ENCODE results near the gene MOCS1.

Gene MOCS1

DNA sequence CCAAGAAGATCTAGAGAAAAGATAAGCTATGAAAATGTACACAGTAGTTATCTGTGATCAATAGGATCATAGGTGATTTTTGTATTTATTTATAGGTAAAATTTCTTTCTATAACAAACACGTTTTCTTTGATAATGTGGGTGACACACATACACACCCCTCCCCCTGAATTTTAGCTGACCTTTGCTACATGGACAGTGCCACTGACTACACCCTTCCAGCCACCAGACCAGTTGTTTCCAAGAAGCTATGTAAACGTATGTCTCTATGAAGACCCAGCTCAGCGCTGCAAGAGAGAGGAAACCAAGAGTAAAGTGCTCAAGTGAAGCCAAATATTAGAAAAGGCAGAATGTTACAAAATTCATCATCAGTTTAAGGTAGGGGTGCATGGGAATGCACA lies 16.3 kb downstream of the MOCS1 start:
- Histone ChIP-seq H3K4me1 (ENCODE audit: insufficient read depth, low read length) (peaks cover 9% of the 10 kb centered on the region), H3K36me3 (ENCODE audit: insufficient read depth, low read length) (no peaks in the 10 kb centered on the region), H3K27ac (ENCODE audit: low read length) (no peak overlapping the region), H4K20me1 (ENCODE audit: insufficient read depth, low read length) (no peaks in the 10 kb centered on the region), H3K9ac (ENCODE audit: low read depth, low read length) (no peak overlapping the region), H3K9me3 (ENCODE audit: insufficient read depth, low read length, severe bottlenecking) (no peaks in the 10 kb centered on the region), H3K4me2 (ENCODE audit: insufficient read depth, low read length) (no peak overlapping the region), H2AFZ (ENCODE audit: low read depth, low read length) (no peak overlapping the region), H3K4me3 (ENCODE audit: low read depth in 1 of 2, low read length in 2 of 2) (no peak overlapping the region), H3K79me2 (ENCODE audit: insufficient read depth, low read length) (no peaks in the 10 kb centered on the region), H3K27me3 (ENCODE audit: insufficient read depth, low read length, poor library complexity) (no peaks in the 10 kb centered on the region)
- TF ChIP-seq, protein P1, sequence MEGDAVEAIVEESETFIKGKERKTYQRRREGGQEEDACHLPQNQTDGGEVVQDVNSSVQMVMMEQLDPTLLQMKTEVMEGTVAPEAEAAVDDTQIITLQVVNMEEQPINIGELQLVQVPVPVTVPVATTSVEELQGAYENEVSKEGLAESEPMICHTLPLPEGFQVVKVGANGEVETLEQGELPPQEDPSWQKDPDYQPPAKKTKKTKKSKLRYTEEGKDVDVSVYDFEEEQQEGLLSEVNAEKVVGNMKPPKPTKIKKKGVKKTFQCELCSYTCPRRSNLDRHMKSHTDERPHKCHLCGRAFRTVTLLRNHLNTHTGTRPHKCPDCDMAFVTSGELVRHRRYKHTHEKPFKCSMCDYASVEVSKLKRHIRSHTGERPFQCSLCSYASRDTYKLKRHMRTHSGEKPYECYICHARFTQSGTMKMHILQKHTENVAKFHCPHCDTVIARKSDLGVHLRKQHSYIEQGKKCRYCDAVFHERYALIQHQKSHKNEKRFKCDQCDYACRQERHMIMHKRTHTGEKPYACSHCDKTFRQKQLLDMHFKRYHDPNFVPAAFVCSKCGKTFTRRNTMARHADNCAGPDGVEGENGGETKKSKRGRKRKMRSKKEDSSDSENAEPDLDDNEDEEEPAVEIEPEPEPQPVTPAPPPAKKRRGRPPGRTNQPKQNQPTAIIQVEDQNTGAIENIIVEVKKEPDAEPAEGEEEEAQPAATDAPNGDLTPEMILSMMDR (IDR thresholded peaks at IDR 0.05; ENCODE audit: borderline replicate concordance, extremely low read depth, low read length, poor library complexity, severe bottlenecking), result no peak
- no peak for TF ChIP-seq EZH2 (IDR thresholded peaks at IDR 0.05; ENCODE audit: borderline replicate concordance, low read depth, low read length, severe bottlenecking)
- ATAC-seq (ENCODE audit: insufficient read depth, low read depth) (no peak), DNase-seq (no peak)

DNA sequence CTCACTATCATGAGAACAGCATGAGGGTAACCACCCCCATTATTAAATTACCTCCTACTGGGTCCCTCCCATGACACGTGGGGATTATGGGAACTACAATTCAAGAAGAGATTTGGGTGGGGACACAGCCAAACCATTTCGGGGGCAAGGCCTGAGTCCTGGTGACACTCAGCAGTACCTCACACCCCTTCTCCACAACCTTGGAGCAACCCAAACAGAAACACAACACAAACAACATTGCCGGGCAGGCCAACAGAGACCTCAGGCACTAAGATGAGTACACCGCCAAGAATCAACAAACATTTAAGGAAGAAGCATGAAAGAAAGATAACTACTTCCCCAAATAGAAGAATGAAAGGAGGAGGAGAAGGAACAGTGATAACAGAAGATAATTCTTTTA lies 16.9 kb downstream of the MOCS1 start:
- Histone ChIP-seq H3K4me2 (ENCODE audit: insufficient read depth, low read length) (no peak overlapping the region), H3K4me3 (ENCODE audit: low read depth in 1 of 2, low read length in 2 of 2) (no peak overlapping the region), H2AFZ (ENCODE audit: low read depth, low read length) (no peak overlapping the region), H3K9me3 (ENCODE audit: insufficient read depth, low read length, severe bottlenecking) (no peaks in the 10 kb centered on the region), H3K4me1 (ENCODE audit: insufficient read depth, low read length) (peaks cover 2% of the 10 kb centered on the region), H3K79me2 (ENCODE audit: insufficient read depth, low read length) (no peaks in the 10 kb centered on the region), H3K36me3 (ENCODE audit: insufficient read depth, low read length) (no peaks in the 10 kb centered on the region), H4K20me1 (ENCODE audit: insufficient read depth, low read length) (no peaks in the 10 kb centered on the region), H3K27ac (ENCODE audit: low read length) (no peak overlapping the region), H3K9ac (ENCODE audit: low read depth, low read length) (no peak overlapping the region), H3K27me3 (ENCODE audit: insufficient read depth, low read length, poor library complexity) (no peaks in the 10 kb centered on the region)
- no peak for DNase-seq
- TF ChIP-seq EZH2 (IDR thresholded peaks at IDR 0.05; ENCODE audit: borderline replicate concordance, low read depth, low read length, severe bottlenecking), result no peak
- TF ChIP-seq, protein P1 (IDR thresholded peaks at IDR 0.05; ENCODE audit: borderline replicate concordance, extremely low read depth, low read length, poor library complexity, severe bottlenecking), result no peak
- no peak for ATAC-seq (ENCODE audit: insufficient read depth, low read depth)

DNA sequence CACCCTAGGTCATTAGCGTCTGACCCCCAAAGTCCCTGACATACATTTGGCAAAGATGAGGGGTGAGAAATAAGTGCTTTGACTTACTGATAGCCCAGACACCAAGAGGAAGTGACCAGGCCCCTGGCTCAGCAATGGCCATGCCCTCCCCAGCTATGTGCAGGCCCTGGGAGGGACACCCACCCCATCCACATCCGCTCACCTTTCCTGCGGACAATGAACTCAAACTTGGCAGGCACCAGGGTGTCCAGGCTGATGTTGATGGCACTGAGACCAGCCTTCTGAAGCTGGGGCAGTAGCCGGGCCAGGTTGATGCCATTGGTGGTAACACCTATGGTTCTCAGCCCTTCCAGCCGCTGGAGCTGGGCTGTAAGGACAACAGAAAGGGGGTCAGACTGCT lies 18.4 kb downstream of the MOCS1 start:
- Histone ChIP-seq H3K79me2 (ENCODE audit: insufficient read depth, low read length) (no peaks in the 10 kb centered on the region), H3K9ac (ENCODE audit: low read depth, low read length) (no peak overlapping the region), H3K4me3 (ENCODE audit: low read depth in 1 of 2, low read length in 2 of 2) (no peak overlapping the region), H4K20me1 (ENCODE audit: insufficient read depth, low read length) (no peaks in the 10 kb centered on the region), H3K9me3 (ENCODE audit: insufficient read depth, low read length, severe bottlenecking) (no peaks in the 10 kb centered on the region), H3K36me3 (ENCODE audit: insufficient read depth, low read length) (no peaks in the 10 kb centered on the region), H3K27ac (ENCODE audit: low read length) (no peak overlapping the region), H3K4me1 (ENCODE audit: insufficient read depth, low read length) (no peaks in the 10 kb centered on the region), H2AFZ (ENCODE audit: low read depth, low read length) (no peak overlapping the region), H3K4me2 (ENCODE audit: insufficient read depth, low read length) (no peak overlapping the region), H3K27me3 (ENCODE audit: insufficient read depth, low read length, poor library complexity) (no peaks in the 10 kb centered on the region)
- no peak for TF ChIP-seq EZH2 (IDR thresholded peaks at IDR 0.05; ENCODE audit: borderline replicate concordance, low read depth, low read length, severe bottlenecking)
- TF ChIP-seq, protein P1 (IDR thresholded peaks at IDR 0.05; ENCODE audit: borderline replicate concordance, extremely low read depth, low read length, poor library complexity, severe bottlenecking), result no peak
- ATAC-seq (ENCODE audit: insufficient read depth, low read depth) (no peak), DNase-seq (no peak)

DNA sequence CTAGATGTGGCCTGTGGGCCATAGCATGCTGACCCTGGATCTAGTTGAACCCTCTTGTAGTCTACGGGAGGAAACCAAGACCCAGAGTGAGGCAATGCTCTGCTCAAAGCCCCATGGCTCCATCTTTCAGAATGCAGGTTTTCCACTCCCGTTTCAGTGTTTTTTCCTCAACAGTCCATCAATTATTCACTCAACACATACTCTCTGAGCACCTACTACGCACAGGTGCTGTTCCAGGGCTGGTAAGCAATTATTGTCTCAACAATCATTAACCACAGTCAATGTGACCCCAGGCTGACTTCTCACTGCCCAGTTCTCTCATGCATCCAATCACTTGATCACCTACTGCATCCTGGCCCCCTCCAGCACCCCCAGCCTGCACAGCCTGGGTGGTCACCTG lies 20.0 kb downstream of the MOCS1 start:
- no peaks in the 10 kb centered on the region for H3K4me1 ChIP-seq (ENCODE audit: insufficient read depth, low read length)
- no peak overlapping the region for H3K4me2 ChIP-seq (ENCODE audit: insufficient read depth, low read length)
- no peak for DNase-seq
- H3K27me3 ChIP-seq (ENCODE audit: insufficient read depth, low read length, poor library complexity), result no peaks in the 10 kb centered on the region
- H4K20me1 ChIP-seq (ENCODE audit: insufficient read depth, low read length), result no peaks in the 10 kb centered on the region
- no peak overlapping the region for H2AFZ ChIP-seq (ENCODE audit: low read depth, low read length)
- TF ChIP-seq, protein P1 (IDR thresholded peaks at IDR 0.05; ENCODE audit: borderline replicate concordance, extremely low read depth, low read length, poor library complexity, severe bottlenecking), result no peak
- no peak for TF ChIP-seq EZH2 (IDR thresholded peaks at IDR 0.05; ENCODE audit: borderline replicate concordance, low read depth, low read length, severe bottlenecking)
- H3K9me3 ChIP-seq (ENCODE audit: insufficient read depth, low read length, severe bottlenecking), result no peaks in the 10 kb centered on the region
- H3K4me3 ChIP-seq (ENCODE audit: low read depth in 1 of 2, low read length in 2 of 2), result no peak overlapping the region
- H3K79me2 ChIP-seq (ENCODE audit: insufficient read depth, low read length), result no peaks in the 10 kb centered on the region
- H3K9ac ChIP-seq (ENCODE audit: low read depth, low read length), result no peak overlapping the region
- no peak for ATAC-seq (ENCODE audit: insufficient read depth, low read depth)
- no peak overlapping the region for H3K27ac ChIP-seq (ENCODE audit: low read length)
- H3K36me3 ChIP-seq (ENCODE audit: insufficient read depth, low read length), result no peaks in the 10 kb centered on the region

All from DND-41 (cell line).